SK-N-SH (cell line): Measurements from ENCODE around the gene MBD3L2. TPM values are rescaled to one million over a fixed set of nuclear protein-coding genes. Genes with fewer than 3 reads are reported as not detected.
"Not testable (repeated sequence)": the region's sequence is repeated elsewhere in the genome, so short reads cannot be mapped to it uniquely, and the experiment has no call there.

ENCODE experiments used
- CTCF ChIA-PET: fragments of 300-600, 350-600 bp; formaldehyde crosslinking; extraction: SDS; loops from one replicate; lab custom pipeline; 2021; lab: Yijun Ruan, JAX
- POLR2A ChIA-PET: fragments of 350-600 bp; sonication (Branson Sonifier 250); formaldehyde crosslinking; extraction: SDS; loops from one replicate; lab custom pipeline; 2020; ENCODE audit warnings: antibody characterized with exemption, inconsistent platforms; lab: Yijun Ruan, JAX
- DNase-seq: peaks from one replicate; pipeline ENCODE4 v3.0.0; 2012
- H2AFZ ChIP-seq: fragments of 200-600 bp; sonication (generic); 2 replicates; pipeline ENCODE4 v1.8.1; 2016; ENCODE audit warnings: antibody characterized with exemption, mild to moderate bottlenecking, low read depth
- H3F3A ChIP-seq: fragments of 200-600 bp; sonication (generic); replicated peaks from 2 replicates; pipeline ENCODE3; 2016; ENCODE audit warnings: antibody characterized with exemption, mild to moderate bottlenecking; ENCODE audit not compliant: insufficient read depth
- H3K27ac ChIP-seq, 2 experiments: fragments of 200-500 bp in 1 of 2; fragments of 200-600 bp in 1 of 2; sonication (Bioruptor generic) in 1 of 2; sonication (generic), shearing (Covaris generic) in 1 of 2; 2 replicates each; pipeline versions ENCODE4 v1.5.1 to v1.6.1; 2014 to 2016; ENCODE audit warnings: low read depth in 2 of 2, inconsistent platforms in 1 of 2, low read length in 1 of 2, mild to moderate bottlenecking in 1 of 2, mixed read lengths in 1 of 2
- H3K27me3 ChIP-seq: fragments of 200-600 bp; sonication (generic), shearing (Covaris generic); 2 replicates; pipeline ENCODE4 v1.6.1; 2016; ENCODE audit warnings: mixed run types; ENCODE audit not compliant: insufficient read depth
- H3K36me3 ChIP-seq, 2 experiments: fragments of 200-500 bp in 1 of 2; fragments of 200-600 bp in 1 of 2; sonication (Bioruptor generic) in 1 of 2; sonication (generic) in 1 of 2; replicated peaks in 1 of 2; 2 replicates each; pipeline versions ENCODE3 to v1.5.1; 2014 to 2016; ENCODE audit warnings: low read length in 1 of 2, mild to moderate bottlenecking in 1 of 2; ENCODE audit not compliant: insufficient read depth in 2 of 2, control insufficient read depth in 1 of 2
- H3K4me1 ChIP-seq, 2 experiments: fragments of 200-500 bp in 1 of 2; fragments of 200-600 bp in 1 of 2; sonication (Bioruptor generic) in 1 of 2; sonication (generic), shearing (Covaris generic) in 1 of 2; 2 replicates each; pipeline versions ENCODE4 v1.5.1 to v1.6.1; 2014 to 2016; ENCODE audit warnings: low read depth in 1 of 2, low read length in 1 of 2, mixed run types in 1 of 2; ENCODE audit not compliant: insufficient read depth in 2 of 2, control insufficient read depth in 1 of 2
- H3K4me2 ChIP-seq: fragments of 200-600 bp; sonication (generic), shearing (Covaris generic); 2 replicates; pipeline ENCODE4 v1.6.1; 2017; ENCODE audit warnings: mixed run types
- H3K4me3 ChIP-seq, 2 experiments: fragments of 200-500 bp in 1 of 2; fragments of 200-600 bp in 1 of 2; sonication (Bioruptor generic) in 1 of 2; sonication (generic), shearing (Covaris generic) in 1 of 2; 2 replicates each; pipeline versions ENCODE4 v1.5.1 to v1.8.1; 2014 to 2016; ENCODE audit warnings: low read depth in 2 of 2, inconsistent platforms in 1 of 2, low read length in 1 of 2, mild to moderate bottlenecking in 1 of 2, mixed read lengths in 1 of 2, moderate library complexity in 1 of 2
- H3K79me2 ChIP-seq: fragments of 200-600 bp; sonication (generic); 2 replicates; pipeline ENCODE4 v1.8.1; 2017; ENCODE audit warnings: mild to moderate bottlenecking; ENCODE audit not compliant: insufficient read depth
- H3K9ac ChIP-seq: fragments of 200-600 bp; sonication (generic); 2 replicates; pipeline ENCODE4 v1.6.1; 2017; ENCODE audit warnings: mixed run types
- H3K9me2 ChIP-seq: fragments of 200-600 bp; sonication (generic); 2 replicates; pipeline ENCODE4 v1.6.1; 2017; ENCODE audit warnings: mixed run types
- H3K9me3 ChIP-seq: fragments of 200-600 bp; sonication (generic); 2 replicates; pipeline ENCODE4 v1.6.1; 2017; ENCODE audit warnings: mixed run types, mild to moderate bottlenecking, moderate library complexity
- H4K20me1 ChIP-seq: fragments of 200-600 bp; sonication (generic); 2 replicates; pipeline ENCODE4 v1.6.1; 2017; ENCODE audit warnings: mild to moderate bottlenecking, mixed run types; ENCODE audit not compliant: insufficient read depth
- CTCF ChIP-seq: fragments of 200-600 bp; sonication (generic); IDR thresholded peaks from 2 replicates; pipeline ENCODE4 v1.6.1; 2017; ENCODE audit warnings: antibody characterized with exemption, mild to moderate bottlenecking, moderate library complexity
- FOSL2 ChIP-seq: IDR thresholded peaks from 2 replicates; pipeline ENCODE4 v1.4.0; 2012; ENCODE audit warnings: low read depth, mild to moderate bottlenecking, moderate library complexity, borderline replicate concordance
- FOXJ3 ChIP-seq: sonication (generic); formaldehyde crosslinking; IDR thresholded peaks from 2 replicates; pipeline ENCODE4 v1.5.1; 2020; ENCODE audit warnings: mild to moderate bottlenecking, missing genetic modification reagents
- FOXM1 ChIP-seq: IDR thresholded peaks from 2 replicates; pipeline ENCODE4 v1.4.0; 2012; ENCODE audit warnings: low read depth, mild to moderate bottlenecking
- GABPA ChIP-seq: IDR thresholded peaks from 2 replicates; pipeline ENCODE4 v1.4.0; 2012; ENCODE audit warnings: low read depth, mild to moderate bottlenecking
- JUND ChIP-seq: IDR thresholded peaks from 2 replicates; pipeline ENCODE4 v1.4.0; 2012
- NRF1 ChIP-seq: IDR thresholded peaks from 2 replicates; pipeline ENCODE4 v1.6.1; 2012; ENCODE audit warnings: low read depth, mild to moderate bottlenecking, low read length
- RCOR1 ChIP-seq: fragments of 150-350 bp; IDR thresholded peaks from 2 replicates; pipeline ENCODE4 v1.6.1; 2017; ENCODE audit warnings: antibody characterized with exemption, low read length
- REST ChIP-seq: IDR thresholded peaks from 2 replicates; pipeline ENCODE4 v1.6.1; 2012; ENCODE audit warnings: mild to moderate bottlenecking, low read depth, low read length, moderate library complexity
- ZBTB33 ChIP-seq: IDR thresholded peaks from 2 replicates; pipeline ENCODE4 v1.4.0; 2012; ENCODE audit warnings: low read depth, borderline replicate concordance
- WGBS: methylation state at CpG from one replicate; pipeline ENCODE4 v1.1.6; 2017; ENCODE audit warnings: low lambda C conversion rate; 5-methylcytosine and 5-hydroxymethylcytosine counted together
- polyA plus RNA-seq, 3 experiments: library from polyadenylated mRNA; depleted of rRNA; stranded (reverse); fragments of >200 nt; gene quantifications; 2 replicates each; pipeline ENCODE4 v1.2.3, GENCODE V29; 2012
- TF ChIP-seq, protein P1 (sequence below): IDR thresholded peaks from 2 replicates; pipeline ENCODE4 v1.4.0; 2012; ENCODE audit warnings: low read depth, borderline replicate concordance
- TF ChIP-seq, protein P2 (sequence below): IDR thresholded peaks from 2 replicates; pipeline ENCODE4 v1.4.0; 2012; ENCODE audit warnings: low read depth

The MBD3L2 gene
- polyA plus RNA-seq, 1 of the 3 experiments (the other 2 are of a cell fraction) = 0.12 TPM

- peaks cover 12% of the 10 kb centered on the region; the same call in 1 of the 2 replicates for H3K27me3 ChIP-seq
- no peaks in the 10 kb centered on the region for H3K36me3 ChIP-seq
- H3K9ac ChIP-seq = no peak overlapping the region
- no peak overlapping the region for H3K4me2 ChIP-seq
- H2AFZ ChIP-seq = no peak overlapping the region
- H4K20me1 ChIP-seq = no peaks in the 10 kb centered on the region
- DNase-seq = no peak
- 8% methylated on average over 6 of the region's 6 CpGs for WGBS
- no peak overlapping the region for H3K4me3 ChIP-seq
- H3K9me3 ChIP-seq = no peaks in the 10 kb centered on the region
- TF ChIP-seq CTCF (no peak), REST (no peak), FOXM1 (no peak), ZBTB33 (no peak), FOSL2 (no peak), NRF1 (no peak), FOXJ3 (no peak), RCOR1 (no peak), GABPA (no peak), JUND (no peak)
- TF ChIP-seq, protein P1, sequence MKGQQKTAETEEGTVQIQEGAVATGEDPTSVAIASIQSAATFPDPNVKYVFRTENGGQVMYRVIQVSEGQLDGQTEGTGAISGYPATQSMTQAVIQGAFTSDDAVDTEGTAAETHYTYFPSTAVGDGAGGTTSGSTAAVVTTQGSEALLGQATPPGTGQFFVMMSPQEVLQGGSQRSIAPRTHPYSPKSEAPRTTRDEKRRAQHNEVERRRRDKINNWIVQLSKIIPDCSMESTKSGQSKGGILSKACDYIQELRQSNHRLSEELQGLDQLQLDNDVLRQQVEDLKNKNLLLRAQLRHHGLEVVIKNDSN = no peak
- TF ChIP-seq, protein P2, sequence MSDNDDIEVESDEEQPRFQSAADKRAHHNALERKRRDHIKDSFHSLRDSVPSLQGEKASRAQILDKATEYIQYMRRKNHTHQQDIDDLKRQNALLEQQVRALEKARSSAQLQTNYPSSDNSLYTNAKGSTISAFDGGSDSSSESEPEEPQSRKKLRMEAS = no peak
- ChIA-PET CTCF (no interaction called here), POLR2A (no interaction called here)
- no peaks in the 10 kb centered on the region for H3K79me2 ChIP-seq
- no peaks in the 10 kb centered on the region for H3K4me1 ChIP-seq
- no peak overlapping the region for H3K27ac ChIP-seq
- H3F3A ChIP-seq = no peaks in the 10 kb centered on the region
- H3K9me2 ChIP-seq = no peaks in the 10 kb centered on the region
Observed at GRCh38 chr19:7018828-7019227, 30.3 kb upstream of the MBD3L2 start.

DNA sequence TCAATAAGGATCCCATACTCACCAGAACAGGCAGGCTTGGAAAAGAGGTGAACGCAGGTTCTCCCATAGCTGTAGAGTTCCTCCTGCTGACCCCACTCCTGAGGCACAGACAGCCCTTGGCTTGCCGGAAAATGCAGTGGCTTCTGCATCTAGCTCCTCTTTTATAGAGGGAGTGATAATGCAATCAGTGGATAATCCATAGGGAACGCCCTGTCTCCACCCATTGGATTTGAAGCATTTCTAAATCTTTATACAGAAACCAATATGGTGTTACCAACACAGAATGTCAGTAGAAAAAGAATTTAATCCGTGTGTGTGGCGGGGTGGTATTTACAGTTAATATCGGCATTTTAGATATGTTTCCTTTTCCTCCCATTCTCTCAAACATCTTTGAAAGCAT lies 27.8 kb upstream of the MBD3L2 start, which contains the start of gene MBD3L2B:
MBD3L2B (minus strand) TSS at position 101 of the 400 bp plus-strand sequence; CDS start at position 67, 34 bp downstream.
- CTCF ChIA-PET, H3K4me2 ChIP-seq, H3K9me2 ChIP-seq, H3K4me3 ChIP-seq, H3K36me3 ChIP-seq, DNase-seq, H4K20me1 ChIP-seq, H3F3A ChIP-seq, H3K9ac ChIP-seq, H2AFZ ChIP-seq, H3K4me1 ChIP-seq, H3K9me3 ChIP-seq, POLR2A ChIA-PET, H3K79me2 ChIP-seq, H3K27ac ChIP-seq: not testable (repeated sequence)
- no CpG with 5 or more reads among the region's 6 CpGs for WGBS
- H3K27me3 ChIP-seq = peaks cover 12% of the 10 kb centered on the region; the same call in 1 of the 2 replicates

DNA sequence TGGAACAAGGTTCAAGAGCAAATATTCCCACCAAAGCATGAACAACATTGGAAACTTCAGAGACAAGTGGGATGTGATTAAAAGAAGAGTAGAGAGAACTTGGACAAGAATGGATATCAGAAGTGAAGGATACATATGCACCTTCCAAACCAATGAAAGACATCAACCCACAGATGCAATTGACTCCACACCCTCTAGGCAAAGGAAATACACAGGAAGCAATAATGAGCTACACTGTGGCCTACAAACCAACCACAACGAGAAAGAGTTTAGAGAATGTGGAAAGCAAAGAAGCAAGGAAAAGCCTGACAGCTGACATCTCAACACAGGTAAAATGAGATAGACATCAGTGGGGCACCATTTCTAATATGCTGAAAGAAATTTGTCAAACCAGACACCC lies 20.3 kb upstream of the MBD3L2 start:
- H3K79me2 ChIP-seq, POLR2A ChIA-PET, H3F3A ChIP-seq, H3K27me3 ChIP-seq, H4K20me1 ChIP-seq, CTCF ChIA-PET, H3K27ac ChIP-seq, H2AFZ ChIP-seq, H3K9me3 ChIP-seq, H3K4me1 ChIP-seq, H3K4me3 ChIP-seq, H3K4me2 ChIP-seq, H3K9me2 ChIP-seq, H3K36me3 ChIP-seq, DNase-seq, H3K9ac ChIP-seq: not testable (repeated sequence)
- no CpG with 5 or more reads among the region's 1 CpG for WGBS
